Body of pancreas (tissue), 4 donors: ENCODE measurements around the gene CRY1. TPM values are rescaled to one million over a fixed set of nuclear protein-coding genes. Genes with fewer than 3 reads are reported as not detected.

Experiments used
- ATAC-seq: fragments of 150-250 bp; one replicate; pipeline ENCODE4 v1.9.1; 2016
- DNase-seq, 4 donors: peaks; one replicate each; pipeline ENCODE4 v3.0.0-alpha.2; 2019
- H3K27ac ChIP-seq, 4 donors: fragments of 200-600 bp; sonication (generic); 1 replicate in 3 of 4; 2 replicates in 1 of 4; pipeline versions ENCODE4 v1.5.1 to v1.6.1; 2016 to 2019; ENCODE audit warnings: mild to moderate bottlenecking in 1 of 4, mixed read lengths in 1 of 4, moderate library complexity in 1 of 4
- H3K27me3 ChIP-seq, 2 donors: fragments of 200-600 bp; sonication (generic); one replicate each; pipeline ENCODE4 v1.6.0; 2016; ENCODE audit warnings: mild to moderate bottlenecking in 1 of 2
- H3K36me3 ChIP-seq, 2 donors: fragments of 200-600 bp; sonication (generic); replicated peaks in 1 of 2; 2 replicates each; pipeline ENCODE4 v1.5.1; 2016; ENCODE audit warnings: low read depth in 2 of 2; ENCODE audit not compliant: insufficient read depth in 1 of 2
- H3K4me1 ChIP-seq: fragments of 200-600 bp; sonication (generic); one replicate; pipeline ENCODE4 v1.6.0; 2016
- H3K4me3 ChIP-seq, 2 donors: fragments of 200-600 bp; sonication (generic); 1 replicate in 1 of 2; 2 replicates in 1 of 2; pipeline ENCODE4 v1.5.1; 2016 to 2019
- H3K9me3 ChIP-seq, 3 donors: fragments of 200-600 bp; sonication (generic); 1 replicate in 2 of 3; 2 replicates in 1 of 3; pipeline ENCODE4 v1.5.1; 2016
- POLR2A ChIP-seq, 3 donors: fragments of 450-650 bp; IDR thresholded peaks; one replicate each; pipeline ENCODE4 v1.6.1; 2016; ENCODE audit warnings: antibody characterized with exemption in 3 of 3, mild to moderate bottlenecking in 2 of 3
- WGBS, 2 donors: methylation state at CpG; one replicate each; pipeline ENCODE4 v1.1.5; 2017; 5-methylcytosine and 5-hydroxymethylcytosine counted together
- intact Hi-C: fragments of 100-400 bp; cut with DNase I; formaldehyde crosslinking; loops from one replicate; pipeline ENCODE4 v1.15.1; 2023
- total RNA-seq, 2 donors: library from RNA; depleted of rRNA; stranded (reverse); fragments of >200 nt; gene quantifications; one replicate each; pipeline ENCODE4 v1.1.0, GENCODE V29; 2016
- TF ChIP-seq, protein P1 (sequence below), 7 experiments: fragments of 450-650 bp in 4 of 7; fragments of 200-600 bp in 3 of 7; sonication (generic) in 3 of 7; IDR thresholded peaks; one replicate each; pipeline ENCODE4 v1.5.1; 2016 to 2019; ENCODE audit warnings: antibody characterized with exemption in 7 of 7

The CRY1 gene
- total RNA-seq, 2 donors from 2014 or later: 12.5 to 15.6 TPM

DNA sequence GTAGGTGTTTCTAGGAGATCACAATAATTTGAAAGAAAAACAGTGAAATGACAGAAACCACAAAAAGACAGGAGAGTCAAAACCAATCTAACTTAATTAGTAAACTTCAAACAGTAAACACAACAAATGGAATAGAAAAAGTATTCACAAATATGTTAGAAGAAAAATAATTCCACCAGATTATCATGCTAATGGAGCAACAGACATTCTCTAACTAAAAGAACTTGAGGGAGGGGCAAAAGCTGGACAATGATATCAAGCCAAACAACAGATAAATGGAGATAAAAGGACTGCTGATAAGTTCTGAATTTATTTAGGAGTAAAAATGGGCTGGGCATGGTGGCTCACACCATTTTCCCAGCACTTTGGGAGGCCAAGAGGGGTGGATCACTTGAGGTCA, 28.7 kb downstream of the CRY1 start:
- DNase-seq (no peak), ATAC-seq (no peak)
- no peaks in the 10 kb centered on the region for H3K9me3 ChIP-seq
- no peak for TF ChIP-seq POLR2A (IDR thresholded peaks at IDR 0.05)
- TF ChIP-seq, protein P1, sequence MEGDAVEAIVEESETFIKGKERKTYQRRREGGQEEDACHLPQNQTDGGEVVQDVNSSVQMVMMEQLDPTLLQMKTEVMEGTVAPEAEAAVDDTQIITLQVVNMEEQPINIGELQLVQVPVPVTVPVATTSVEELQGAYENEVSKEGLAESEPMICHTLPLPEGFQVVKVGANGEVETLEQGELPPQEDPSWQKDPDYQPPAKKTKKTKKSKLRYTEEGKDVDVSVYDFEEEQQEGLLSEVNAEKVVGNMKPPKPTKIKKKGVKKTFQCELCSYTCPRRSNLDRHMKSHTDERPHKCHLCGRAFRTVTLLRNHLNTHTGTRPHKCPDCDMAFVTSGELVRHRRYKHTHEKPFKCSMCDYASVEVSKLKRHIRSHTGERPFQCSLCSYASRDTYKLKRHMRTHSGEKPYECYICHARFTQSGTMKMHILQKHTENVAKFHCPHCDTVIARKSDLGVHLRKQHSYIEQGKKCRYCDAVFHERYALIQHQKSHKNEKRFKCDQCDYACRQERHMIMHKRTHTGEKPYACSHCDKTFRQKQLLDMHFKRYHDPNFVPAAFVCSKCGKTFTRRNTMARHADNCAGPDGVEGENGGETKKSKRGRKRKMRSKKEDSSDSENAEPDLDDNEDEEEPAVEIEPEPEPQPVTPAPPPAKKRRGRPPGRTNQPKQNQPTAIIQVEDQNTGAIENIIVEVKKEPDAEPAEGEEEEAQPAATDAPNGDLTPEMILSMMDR (IDR thresholded peaks at IDR 0.05): no peak
- H3K4me3 ChIP-seq: no peak overlapping the region
- H3K27ac ChIP-seq: no peak overlapping the region
- intact Hi-C loops: no loop called here
- no peaks in the 10 kb centered on the region for H3K27me3 ChIP-seq
- no peaks in the 10 kb centered on the region for H3K4me1 ChIP-seq
- H3K36me3 ChIP-seq: no peaks in the 10 kb centered on the region

- no peak for TF ChIP-seq POLR2A (IDR thresholded peaks at IDR 0.05)
- TF ChIP-seq, protein P1 (IDR thresholded peaks at IDR 0.05): no peak
- Histone ChIP-seq H3K36me3 (no peaks in the 10 kb centered on the region), H3K9me3 (no peaks in the 10 kb centered on the region), H3K27ac (no peak overlapping the region), H3K4me3 (no peak overlapping the region), H3K4me1 (no peaks in the 10 kb centered on the region), H3K27me3 (no peaks in the 10 kb centered on the region)
- DNase-seq (no peak), ATAC-seq (no peak)
- 94 to 95% methylated on average over 1 of the region's 1 CpG for WGBS, 2 donors
- intact Hi-C loops: no loop called here
These were observed 29.1 kb downstream of the CRY1 start for GRCh38 chr12:107064243-107064642.

DNA sequence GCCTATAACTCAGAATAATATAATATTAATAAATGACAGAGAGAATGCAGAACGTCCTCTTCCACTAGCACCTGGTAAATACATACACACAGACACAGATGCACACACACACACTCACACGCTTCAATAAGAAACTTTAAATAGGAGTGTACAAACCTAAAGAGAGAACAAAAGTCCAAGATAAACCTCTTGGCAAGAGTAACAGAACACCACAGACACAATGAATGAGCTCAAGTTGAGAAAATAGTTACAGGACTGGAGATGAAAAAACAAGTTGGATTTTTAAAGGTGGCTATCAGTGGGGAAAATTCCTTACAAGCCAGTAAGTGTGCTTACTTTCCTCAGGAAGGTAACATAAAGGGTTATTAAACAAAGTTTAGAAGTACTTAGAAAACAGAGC, 35.2 kb downstream of the CRY1 start:
- Histone ChIP-seq H3K9me3 (no peaks in the 10 kb centered on the region), H3K4me3 (no peak overlapping the region), H3K27ac (no peak overlapping the region), H3K36me3 (no peaks in the 10 kb centered on the region), H3K27me3 (no peaks in the 10 kb centered on the region), H3K4me1 (peaks cover 14% of the 10 kb centered on the region)
- ATAC-seq: no peak
- 49 to 54% methylated on average over 2 of the region's 2 CpGs for WGBS, 2 donors
- TF ChIP-seq, protein P1 (IDR thresholded peaks at IDR 0.05): no peak
- TF ChIP-seq POLR2A (IDR thresholded peaks at IDR 0.05): no peak
- no peak for DNase-seq
- intact Hi-C loops: no loop called here

DNA sequence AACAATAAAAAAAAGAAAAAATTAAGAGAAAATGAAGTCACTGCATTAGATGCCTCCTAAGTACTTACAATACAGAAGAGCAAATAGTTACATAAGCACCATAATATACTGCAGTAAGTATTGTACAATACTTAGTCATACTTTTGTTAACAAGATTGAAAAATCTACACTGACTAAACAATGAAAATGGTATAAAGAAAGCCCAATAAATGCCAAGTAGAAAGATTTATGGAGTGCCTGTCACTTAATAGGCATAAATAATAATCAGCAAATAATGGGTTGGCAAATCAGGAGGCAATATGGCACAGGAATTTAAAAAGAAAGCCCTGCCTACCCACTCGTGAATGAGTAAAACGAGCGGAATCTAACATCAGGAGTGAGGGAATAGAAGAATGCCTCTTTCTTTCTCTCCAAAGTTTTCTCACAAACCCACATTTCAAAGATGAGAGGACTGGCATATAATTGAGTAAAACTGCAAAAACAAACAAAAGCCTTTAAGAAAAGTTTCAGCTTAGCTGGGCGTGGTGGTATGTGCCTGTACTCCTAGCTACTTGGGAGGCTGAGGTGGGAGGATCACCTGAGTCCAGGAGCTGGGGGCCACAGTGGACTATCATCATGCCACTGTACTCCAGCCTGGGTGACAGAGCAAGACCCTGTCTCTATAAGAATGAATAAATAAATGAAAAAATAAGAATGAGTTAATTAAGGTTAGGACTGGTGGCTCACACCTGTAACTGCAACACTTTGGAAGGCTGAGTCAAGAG, 36.1 kb downstream of the CRY1 start:
- TF ChIP-seq POLR2A (IDR thresholded peaks at IDR 0.05): no peak
- TF ChIP-seq, protein P1 (IDR thresholded peaks at IDR 0.05): no peak
- no peak overlapping the region for H3K4me3 ChIP-seq
- peak overlapping the region in 1 of 4 donors; percentile 10 for H3K27ac ChIP-seq
- no peaks in the 10 kb centered on the region for H3K27me3 ChIP-seq
- H3K36me3 ChIP-seq: no peaks in the 10 kb centered on the region
- H3K9me3 ChIP-seq: no peaks in the 10 kb centered on the region
- no peak for DNase-seq
- ATAC-seq: peak; percentile 53
- WGBS, 2 donors: 60 to 67% methylated on average over 4 of the region's 4 CpGs
- intact Hi-C loops: no loop called here
- peaks cover 14% of the 10 kb centered on the region for H3K4me1 ChIP-seq

GRCh38 chr12:107053709-107054108, 39.6 kb downstream of the CRY1 start:
- H3K4me3 ChIP-seq: no peak overlapping the region
- H3K27me3 ChIP-seq: no peaks in the 10 kb centered on the region
- DNase-seq (no peak), ATAC-seq (no peak)
- H3K4me1 ChIP-seq: peaks cover 14% of the 10 kb centered on the region
- TF ChIP-seq, protein P1 (IDR thresholded peaks at IDR 0.05): no peak
- TF ChIP-seq POLR2A (IDR thresholded peaks at IDR 0.05): no peak
- 96 to 100% methylated on average over 2 of the region's 2 CpGs for WGBS, 2 donors
- H3K36me3 ChIP-seq: no peaks in the 10 kb centered on the region
- intact Hi-C loops: no loop called here
- H3K27ac ChIP-seq: no peak overlapping the region
- no peaks in the 10 kb centered on the region for H3K9me3 ChIP-seq
